NT2/D1 (cell line): ENCODE data around the gene FGD5.
A peak's percentile ranks its signal among the peaks of the same experiment; 100 is the strongest.

Experiments
- DNase-seq: peaks from one replicate; pipeline ENCODE4 v3.0.0-alpha.2; 2011; ENCODE audit warnings: low read depth, low spot score
- H3K27me3 ChIP-seq: 2 replicates; pipeline ENCODE4 v1.6.0; 2011; ENCODE audit warnings: mild to moderate bottlenecking; ENCODE audit not compliant: insufficient read length, insufficient read depth
- H3K36me3 ChIP-seq: 2 replicates; pipeline ENCODE4 v1.6.1; 2011; ENCODE audit warnings: mild to moderate bottlenecking, low read length, mixed read lengths; ENCODE audit not compliant: insufficient read depth, insufficient read length
- H3K4me1 ChIP-seq: 2 replicates; pipeline ENCODE4 v1.5.1; 2011; ENCODE audit not compliant: insufficient read depth, insufficient read length
- H3K4me3 ChIP-seq: 2 replicates; pipeline ENCODE4 v1.5.1; 2011; ENCODE audit warnings: low read depth; ENCODE audit not compliant: insufficient read length
- H3K9ac ChIP-seq: 2 replicates; pipeline ENCODE4 v1.6.0; 2011; ENCODE audit warnings: low read depth; ENCODE audit not compliant: insufficient read length
- H3K9me3 ChIP-seq: 2 replicates; pipeline ENCODE4 v1.5.1; 2011; ENCODE audit warnings: mild to moderate bottlenecking, low read length; ENCODE audit not compliant: insufficient read depth
- SUZ12 ChIP-seq: IDR thresholded peaks from 2 replicates; pipeline ENCODE4 v1.6.1; 2011; ENCODE audit not compliant: insufficient read length, insufficient read depth; ENCODE audit errors: extremely low read depth
- YY1 ChIP-seq: IDR thresholded peaks from 2 replicates; pipeline ENCODE4 v1.6.1; 2011; ENCODE audit not compliant: insufficient read length, insufficient read depth
- ZNF274 ChIP-seq: IDR thresholded peaks from 2 replicates; pipeline ENCODE4 v1.6.1; 2011; ENCODE audit warnings: mild to moderate bottlenecking, low read depth, low read length

FGD5 gene

GRCh38 chr3:14810070-14810791 is 8.5 kb upstream of the FGD5 start:
- TF ChIP-seq ZNF274, result no peak
- TF ChIP-seq SUZ12, result no peak
- no peak for TF ChIP-seq YY1
- Histone ChIP-seq H3K27me3 (peaks cover 51% of the 10 kb centered on the region), H3K4me1 (peaks cover 12% of the 10 kb centered on the region), H3K36me3 (no peaks in the 10 kb centered on the region), H3K4me3 (peak overlapping the region; percentile 72), H3K9ac (peak overlapping the region; percentile 90), H3K9me3 (no peaks in the 10 kb centered on the region)
- no peak for DNase-seq

DNA sequence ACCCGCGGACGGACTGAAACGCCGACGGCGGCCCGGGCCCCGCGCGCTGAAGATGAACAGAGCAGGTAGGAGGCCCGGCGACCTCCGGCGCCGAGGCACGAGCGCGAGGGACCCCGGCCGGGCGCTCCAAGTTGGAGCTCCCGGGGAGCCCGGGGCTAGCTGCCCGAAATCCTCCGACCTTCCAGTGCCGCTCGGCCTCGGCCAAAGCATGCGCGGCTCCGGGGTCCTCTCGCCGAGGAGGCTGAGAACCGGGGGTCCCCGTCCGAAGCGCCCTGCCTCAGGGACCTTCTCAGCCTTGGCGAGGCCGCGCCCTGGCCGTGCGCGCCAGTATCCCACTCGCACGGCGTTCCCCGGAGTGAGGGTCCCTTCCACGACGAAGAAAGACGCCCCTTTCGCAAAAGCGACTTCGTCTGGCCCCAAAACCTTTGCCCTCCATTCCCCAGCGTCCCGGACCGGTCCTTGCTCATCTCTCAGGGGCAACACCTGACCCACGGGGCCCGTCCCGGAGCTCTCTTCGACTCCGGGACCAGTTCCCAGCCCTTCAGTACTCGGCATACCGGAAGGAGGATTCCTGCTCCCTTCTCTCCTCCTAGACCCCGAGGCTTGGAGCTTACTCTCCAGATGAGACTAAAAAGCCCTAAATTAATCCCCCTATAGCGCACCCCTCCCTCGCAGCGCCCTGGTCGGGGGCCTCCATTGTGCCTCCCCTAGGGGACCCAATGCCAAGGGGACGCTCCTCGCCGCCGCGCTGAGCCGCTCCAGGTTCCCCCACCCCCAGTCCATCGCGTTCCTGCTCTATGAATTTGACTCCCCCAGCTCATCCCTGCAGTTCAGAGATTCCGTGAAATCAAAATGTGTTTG is 7.7 kb upstream of the FGD5 start:
- no peak for DNase-seq
- TF ChIP-seq SUZ12, result no peak
- no peak for TF ChIP-seq ZNF274
- H3K4me1 ChIP-seq, result peaks cover 12% of the 10 kb centered on the region
- peak overlapping the region; percentile 72 for H3K4me3 ChIP-seq
- no peaks in the 10 kb centered on the region for H3K9me3 ChIP-seq
- H3K27me3 ChIP-seq, result peaks cover 51% of the 10 kb centered on the region
- H3K9ac ChIP-seq, result peak overlapping the region; percentile 90
- no peaks in the 10 kb centered on the region for H3K36me3 ChIP-seq

- peak overlapping the region; percentile 90 for H3K9ac ChIP-seq
- H3K4me1 ChIP-seq, result peaks cover 12% of the 10 kb centered on the region
- H3K9me3 ChIP-seq, result no peaks in the 10 kb centered on the region
- H3K36me3 ChIP-seq, result no peaks in the 10 kb centered on the region
- H3K4me3 ChIP-seq, result peak overlapping the region; percentile 72
- peaks cover 51% of the 10 kb centered on the region for H3K27me3 ChIP-seq
- TF ChIP-seq YY1, result no peak
- no peak for TF ChIP-seq ZNF274
- TF ChIP-seq SUZ12, result no peak
- no peak for DNase-seq
Measured at GRCh38 chr3:14811684-14812083, 7.1 kb upstream of the FGD5 start.

DNA sequence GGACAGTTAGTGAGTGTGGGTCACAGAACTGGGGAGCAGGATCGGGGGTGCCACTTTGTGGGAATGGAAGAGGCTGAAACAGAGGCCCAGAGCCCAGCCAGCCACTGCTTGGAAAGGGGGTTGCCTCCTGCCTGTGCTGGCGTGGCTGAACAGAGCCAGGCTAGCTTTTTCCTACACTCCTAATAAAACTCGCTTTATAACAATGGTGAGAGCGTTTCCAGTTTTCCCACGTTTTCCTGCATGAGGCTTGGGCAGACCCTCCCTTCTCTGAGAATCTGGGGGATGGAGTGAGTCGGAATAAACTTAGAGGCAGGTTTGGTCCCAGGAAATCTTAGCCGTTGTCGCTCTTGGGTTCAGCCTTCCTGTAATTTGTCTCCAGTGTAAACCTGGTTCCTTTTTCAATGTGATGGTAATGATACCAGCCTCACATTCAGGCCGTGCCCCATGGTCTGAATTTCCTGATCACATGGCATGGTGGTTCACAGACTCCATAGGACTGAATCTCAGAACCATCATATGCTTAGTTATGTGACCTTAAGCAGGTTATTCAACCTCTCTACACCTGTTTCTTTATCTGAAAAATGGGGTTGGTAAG is 6.5 kb upstream of the FGD5 start:
- Histone ChIP-seq H3K4me1 (peaks cover 12% of the 10 kb centered on the region), H3K4me3 (no peak overlapping the region), H3K36me3 (no peaks in the 10 kb centered on the region), H3K27me3 (peaks cover 51% of the 10 kb centered on the region), H3K9ac (no peak overlapping the region), H3K9me3 (no peaks in the 10 kb centered on the region)
- TF ChIP-seq ZNF274, result no peak
- TF ChIP-seq YY1, result no peak
- no peak for TF ChIP-seq SUZ12
- DNase-seq, result no peak

- Histone ChIP-seq H3K9ac (no peak overlapping the region), H3K9me3 (no peaks in the 10 kb centered on the region), H3K36me3 (peaks cover 7% of the 10 kb centered on the region), H3K4me1 (peaks cover 12% of the 10 kb centered on the region), H3K27me3 (peaks cover 30% of the 10 kb centered on the region), H3K4me3 (no peak overlapping the region)
- no peak for DNase-seq
- TF ChIP-seq YY1, result no peak
- no peak for TF ChIP-seq ZNF274
- TF ChIP-seq SUZ12, result no peak
Measured at GRCh38 chr3:14814411-14814871, 4.3 kb upstream of the FGD5 start.

DNA sequence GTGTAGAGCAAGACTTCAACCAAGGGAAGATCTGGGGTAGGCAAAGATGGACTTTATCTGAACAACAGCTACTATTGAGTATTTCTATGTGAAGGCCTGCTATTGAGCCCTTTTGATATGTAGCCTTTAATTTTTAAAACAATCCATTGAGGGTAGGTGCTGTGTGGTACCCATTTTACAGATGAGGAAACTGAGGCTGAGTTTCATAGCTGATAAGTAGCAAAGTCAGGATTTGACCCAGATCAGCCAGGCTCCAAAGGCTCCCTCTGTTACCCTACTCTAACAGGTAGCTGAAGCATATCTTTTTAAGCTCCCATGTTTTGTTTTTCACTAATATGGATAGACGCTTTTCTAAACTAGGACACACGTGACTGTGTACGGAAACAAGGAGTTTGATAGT is 2.4 kb upstream of the FGD5 start:
- Histone ChIP-seq H3K27me3 (peaks cover 14% of the 10 kb centered on the region), H3K4me1 (peaks cover 10% of the 10 kb centered on the region), H3K4me3 (no peak overlapping the region), H3K9ac (no peak overlapping the region), H3K9me3 (no peaks in the 10 kb centered on the region), H3K36me3 (peaks cover 25% of the 10 kb centered on the region)
- no peak for DNase-seq
- TF ChIP-seq ZNF274 (no peak), YY1 (no peak), SUZ12 (no peak)

- no peaks in the 10 kb centered on the region for H3K27me3 ChIP-seq
- peaks cover 28% of the 10 kb centered on the region for H3K36me3 ChIP-seq
- H3K9ac ChIP-seq, result no peak overlapping the region
- peaks cover 5% of the 10 kb centered on the region for H3K4me1 ChIP-seq
- no peak for DNase-seq
- TF ChIP-seq YY1, result no peak
- no peak for TF ChIP-seq ZNF274
- TF ChIP-seq SUZ12, result no peak
- H3K4me3 ChIP-seq, result no peak overlapping the region
- H3K9me3 ChIP-seq, result no peaks in the 10 kb centered on the region
Measured at GRCh38 chr3:14819671-14820070, 909 bp downstream of the FGD5 start.
